A673 (cell line): ENCODE measurements around the gene FCRLA. TPM values are rescaled to one million over a fixed set of nuclear protein-coding genes. Genes with fewer than 3 reads are reported as not detected.

Experiments used
- BruUV-seq: library from RNA; stranded (reverse); fragments of 400-500 nt; replicated peaks from 2 replicates; lab custom pipeline; 2021; lab: Mats Ljungman, UMichigan
- CTCF ChIA-PET: fragments of 300-600 bp; sonication (Branson Sonifier 250); formaldehyde crosslinking; loops from one replicate; lab custom pipeline; 2022; ENCODE audit warnings: antibody characterized with exemption; lab: Charles Lee
- POLR2A ChIA-PET: fragments of 300-600 bp; sonication (Branson Sonifier 250); formaldehyde crosslinking; loops from one replicate; lab custom pipeline; 2022; ENCODE audit warnings: antibody characterized with exemption; ENCODE audit not compliant: low non-redundant PET; lab: Charles Lee
- DNase-seq: peaks from one replicate; pipeline ENCODE4 v3.0.0-alpha.2; 2015; ENCODE audit warnings: low spot score
- H3K27ac ChIP-seq: fragments of 200-600 bp; sonication (generic); 2 replicates; pipeline ENCODE4 v1.5.1; 2016; ENCODE audit warnings: mixed run types, low read depth, mild to moderate bottlenecking, mixed read lengths, antibody characterized with exemption, low read length; ENCODE audit not compliant: poor library complexity, severe bottlenecking
- H3K27me3 ChIP-seq: fragments of 200-600 bp; sonication (generic); replicated peaks from 2 replicates; pipeline ENCODE4 v1.6.1; 2017; ENCODE audit warnings: mixed run types, low read depth, mild to moderate bottlenecking, mixed read lengths, antibody characterized with exemption, low read length; ENCODE audit not compliant: insufficient read depth, poor library complexity
- H3K36me3 ChIP-seq: fragments of 200-600 bp; sonication (generic); 2 replicates; pipeline ENCODE4 v1.6.1; 2016; ENCODE audit warnings: mixed run types, mild to moderate bottlenecking, mixed read lengths, antibody characterized with exemption, low read length; ENCODE audit not compliant: insufficient read depth, poor library complexity, severe bottlenecking
- H3K4me1 ChIP-seq: fragments of 200-600 bp; sonication (generic); 2 replicates; pipeline ENCODE4 v1.6.1; 2017; ENCODE audit warnings: mixed run types, mild to moderate bottlenecking, mixed read lengths, antibody characterized with exemption, low read length; ENCODE audit not compliant: insufficient read depth, poor library complexity, severe bottlenecking
- H3K4me3 ChIP-seq: fragments of 200-600 bp; sonication (generic); 2 replicates; pipeline ENCODE4 v1.5.1; 2016; ENCODE audit warnings: low read depth, mixed run types, mild to moderate bottlenecking, mixed read lengths, low read length; ENCODE audit not compliant: poor library complexity, severe bottlenecking
- H3K9me3 ChIP-seq: fragments of 200-600 bp; sonication (generic); 2 replicates; pipeline ENCODE4 v1.6.1; 2016; ENCODE audit warnings: mixed run types, low read depth, mild to moderate bottlenecking, mixed read lengths, antibody characterized with exemption, low read length; ENCODE audit not compliant: poor library complexity, severe bottlenecking
- CTCF ChIP-seq: fragments of 300-800, 200-600 bp; sonication (generic); conservative IDR thresholded peaks from 2 replicates; pipeline ENCODE4 v1.5.1; 2017; ENCODE audit warnings: low read depth, mild to moderate bottlenecking, antibody characterized with exemption, low read length, moderate library complexity, mixed read lengths
- EZH2 ChIP-seq: fragments of 200-600 bp; sonication (generic); IDR thresholded peaks from 2 replicates; pipeline ENCODE4 v1.6.1; 2017; ENCODE audit warnings: borderline replicate concordance, low read depth, mild to moderate bottlenecking, mixed read lengths, antibody characterized with exemption, low read length; ENCODE audit not compliant: poor library complexity, severe bottlenecking
- intact Hi-C: fragments of 100-400 bp; cut with micrococcal nuclease; formaldehyde crosslinking; loops from one replicate; pipeline ENCODE4 v1.10.0; 2022; ENCODE audit not compliant: unreplicated experiment
- total RNA-seq: library from RNA; stranded (reverse); gene quantifications from 2 replicates; pipeline ENCODE4 v1.2.3, GENCODE V29; 2021

Gene FCRLA
- total RNA-seq, 1 experiment from 2014 or later = not detected

DNA sequence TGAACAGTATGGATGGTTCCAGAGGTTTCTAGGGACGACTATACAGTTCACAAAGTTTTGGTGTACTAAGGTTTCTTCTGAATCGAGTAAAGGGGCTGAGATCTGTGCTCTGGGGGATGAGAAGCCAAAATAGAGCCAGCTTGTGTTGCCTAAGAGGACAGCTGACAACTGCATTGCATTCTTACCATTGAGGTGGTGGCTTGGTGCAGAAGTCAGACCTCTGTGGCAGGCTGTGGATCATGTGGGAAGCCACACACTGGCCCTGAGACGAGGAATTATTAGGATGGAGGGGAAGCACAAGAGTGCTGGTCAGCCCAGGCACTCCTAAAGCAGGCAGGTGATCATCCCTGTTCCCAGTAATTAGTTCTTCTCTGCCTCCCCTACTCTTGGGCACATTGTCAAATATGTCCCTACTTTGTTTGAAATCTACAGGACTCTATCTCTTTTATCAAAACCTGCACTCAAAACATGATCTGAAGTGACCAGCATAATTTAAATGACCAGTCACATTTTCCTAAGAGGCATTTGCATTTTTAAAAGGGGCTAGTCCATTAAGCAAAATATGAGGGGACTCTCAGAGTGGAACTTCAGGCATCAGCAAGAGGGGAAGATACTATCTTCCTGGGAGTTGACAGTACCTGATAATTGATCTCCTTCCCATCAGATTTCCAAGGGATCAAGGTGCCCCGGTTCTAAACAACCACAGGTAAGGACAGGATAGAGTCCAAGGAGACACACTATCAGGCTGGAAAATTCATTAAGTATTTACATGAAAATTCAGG lies 14.1 kb downstream of the FCRLA start, which contains the start of gene FCRLB:
TSS of gene FCRLB (plus strand) at position 589 of the 782 bp plus-strand sequence. CDS start 1,129 bp downstream, outside the sequence.
- Histone ChIP-seq H3K27ac (no peak within 1 kb of the TSS), H3K4me1 (no peaks in the 10 kb centered on the region), H3K9me3 (no peaks in the 10 kb centered on the region), H3K27me3 (no peaks in the 10 kb centered on the region), H3K36me3 (no peaks in the 10 kb centered on the region), H3K4me3 (no peak within 1 kb of the TSS)
- no peak for TF ChIP-seq CTCF
- no peak for TF ChIP-seq EZH2
- ChIA-PET POLR2A (no interaction called here), CTCF (no interaction called here)
- DNase-seq = no peak
- intact Hi-C loops = loop anchor here (5.0 kb wide), 1 partner anchor 34 kb away; no protein-coding TSS in a partner anchor
- BruUV-seq = no TSS peak

DNA sequence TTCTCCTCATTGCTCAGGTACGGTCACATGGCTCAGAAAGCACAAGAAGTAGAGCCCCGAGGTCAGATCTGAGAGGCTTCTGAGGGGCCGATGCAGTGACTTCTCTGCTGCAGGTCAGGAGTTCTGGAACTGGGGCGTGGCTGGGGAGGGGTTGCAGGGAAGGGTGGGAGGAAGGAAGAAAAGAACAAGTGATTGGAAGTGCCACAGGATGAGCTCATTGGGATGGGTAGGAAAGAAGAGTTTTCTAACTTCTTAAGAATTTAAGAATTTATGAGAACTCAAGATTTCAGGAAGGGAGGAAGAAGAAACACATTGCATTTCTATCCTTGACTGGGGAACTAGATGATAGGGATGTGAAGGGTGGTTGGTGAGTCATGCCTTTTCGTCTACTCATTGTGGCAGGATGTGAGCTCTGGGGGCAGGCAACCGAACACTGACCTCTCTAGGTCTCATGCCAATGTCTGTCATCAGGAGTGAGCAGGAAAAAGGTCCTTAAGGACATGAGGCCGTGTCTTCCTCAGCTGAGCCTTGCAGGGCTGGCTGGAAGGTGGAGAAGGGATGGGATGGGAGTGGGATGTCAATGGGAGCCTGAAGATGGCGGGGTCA lies 14.8 kb downstream of the FCRLA start:
- TF ChIP-seq EZH2 = no peak
- TF ChIP-seq CTCF = no peak
- DNase-seq = no peak
- BruUV-seq = no TSS peak
- CTCF ChIA-PET = no interaction called here
- Histone ChIP-seq H3K27ac (no peak overlapping the region), H3K36me3 (no peaks in the 10 kb centered on the region), H3K9me3 (no peaks in the 10 kb centered on the region), H3K4me3 (no peak overlapping the region), H3K4me1 (no peaks in the 10 kb centered on the region), H3K27me3 (no peaks in the 10 kb centered on the region)
- POLR2A ChIA-PET = no interaction called here
- intact Hi-C loops = loop anchor here (5.0 kb wide), 1 partner anchor 35 kb away; no protein-coding TSS in a partner anchor

DNA sequence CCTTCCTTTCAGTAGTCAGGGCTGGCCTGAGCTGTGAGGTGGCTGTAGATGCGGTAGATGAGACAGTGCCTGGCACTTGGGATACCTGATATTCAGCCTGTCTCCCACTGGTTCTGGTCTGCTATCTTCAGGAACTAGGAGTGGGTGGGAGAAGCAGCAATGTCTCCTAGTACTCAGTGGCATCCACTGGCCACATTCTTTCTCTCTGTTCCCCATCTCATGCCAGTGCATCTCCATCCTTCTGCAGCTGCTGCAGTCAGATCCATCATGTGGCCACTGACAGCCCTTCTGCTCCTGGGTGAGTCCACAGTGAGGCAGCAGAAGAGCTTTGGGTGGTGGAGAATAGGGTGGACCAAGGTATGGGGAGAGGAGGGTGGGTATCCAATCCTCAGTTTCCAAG lies 15.4 kb downstream of the FCRLA start:
- Histone ChIP-seq H3K36me3 (no peaks in the 10 kb centered on the region), H3K27ac (no peak overlapping the region), H3K27me3 (no peaks in the 10 kb centered on the region), H3K4me1 (no peaks in the 10 kb centered on the region), H3K9me3 (no peaks in the 10 kb centered on the region), H3K4me3 (no peak overlapping the region)
- no peak for DNase-seq
- no TSS peak for BruUV-seq
- intact Hi-C loops = loop anchor here (5.0 kb wide), 1 partner anchor 35 kb away; no protein-coding TSS in a partner anchor
- ChIA-PET CTCF (no interaction called here), POLR2A (no interaction called here)
- no peak for TF ChIP-seq CTCF
- no peak for TF ChIP-seq EZH2
